Ascending aorta (tissue), 2 donors: ENCODE results near the gene PRMT1. TPM values are rescaled to one million over a fixed set of nuclear protein-coding genes. Genes with fewer than 3 reads are reported as not detected.
A peak's percentile ranks its signal among the peaks of the same experiment; 100 is the strongest.

Experiments used
- DNase-seq, 2 donors: peaks; one replicate each; pipeline ENCODE4 v3.0.0-alpha.2; 2019; ENCODE audit warnings: low spot score in 2 of 2
- H3K27ac ChIP-seq, 2 donors: fragments of 200-600 bp; sonication (generic); one replicate each; pipeline ENCODE4 v1.5.1; 2016 to 2017; ENCODE audit warnings: mild to moderate bottlenecking in 1 of 2
- H3K27me3 ChIP-seq: fragments of 200-600 bp; sonication (generic); one replicate; pipeline ENCODE4 v1.5.1; 2017
- H3K36me3 ChIP-seq, 2 donors: fragments of 200-600 bp; sonication (generic); one replicate each; pipeline ENCODE4 v1.5.1; 2016
- H3K4me1 ChIP-seq, 2 donors: fragments of 200-600 bp; sonication (generic); one replicate each; pipeline ENCODE4 v1.5.1; 2016 to 2017; ENCODE audit warnings: mild to moderate bottlenecking in 1 of 2
- H3K4me3 ChIP-seq, 2 donors: fragments of 200-600 bp; sonication (generic); one replicate each; pipeline ENCODE4 v1.5.1; 2016 to 2017; ENCODE audit warnings: mild to moderate bottlenecking in 1 of 2
- H3K9me3 ChIP-seq, 2 donors: fragments of 200-600 bp; sonication (generic); one replicate each; pipeline ENCODE4 v1.5.1; 2016
- CTCF ChIP-seq, 3 experiments: fragments of 200-600 bp in 2 of 3; fragments of 450-650 bp in 1 of 3; sonication (generic) in 2 of 3; IDR thresholded peaks; one replicate each; pipeline ENCODE4 v1.5.1; 2016 to 2019; ENCODE audit warnings: antibody characterized with exemption in 3 of 3, mild to moderate bottlenecking in 1 of 3, moderate library complexity in 1 of 3
- intact Hi-C: fragments of 100-400 bp; cut with DNase I; formaldehyde crosslinking; loops from one replicate; pipeline ENCODE4 v1.15.1; 2023
- total RNA-seq: library from RNA; depleted of rRNA; stranded (reverse); fragments of >200 nt; gene quantifications from one replicate; pipeline ENCODE4 v1.1.0, GENCODE V29; 2016

Gene PRMT1
- total RNA-seq, 1 donor from 2014 or later = 271 TPM

DNA sequence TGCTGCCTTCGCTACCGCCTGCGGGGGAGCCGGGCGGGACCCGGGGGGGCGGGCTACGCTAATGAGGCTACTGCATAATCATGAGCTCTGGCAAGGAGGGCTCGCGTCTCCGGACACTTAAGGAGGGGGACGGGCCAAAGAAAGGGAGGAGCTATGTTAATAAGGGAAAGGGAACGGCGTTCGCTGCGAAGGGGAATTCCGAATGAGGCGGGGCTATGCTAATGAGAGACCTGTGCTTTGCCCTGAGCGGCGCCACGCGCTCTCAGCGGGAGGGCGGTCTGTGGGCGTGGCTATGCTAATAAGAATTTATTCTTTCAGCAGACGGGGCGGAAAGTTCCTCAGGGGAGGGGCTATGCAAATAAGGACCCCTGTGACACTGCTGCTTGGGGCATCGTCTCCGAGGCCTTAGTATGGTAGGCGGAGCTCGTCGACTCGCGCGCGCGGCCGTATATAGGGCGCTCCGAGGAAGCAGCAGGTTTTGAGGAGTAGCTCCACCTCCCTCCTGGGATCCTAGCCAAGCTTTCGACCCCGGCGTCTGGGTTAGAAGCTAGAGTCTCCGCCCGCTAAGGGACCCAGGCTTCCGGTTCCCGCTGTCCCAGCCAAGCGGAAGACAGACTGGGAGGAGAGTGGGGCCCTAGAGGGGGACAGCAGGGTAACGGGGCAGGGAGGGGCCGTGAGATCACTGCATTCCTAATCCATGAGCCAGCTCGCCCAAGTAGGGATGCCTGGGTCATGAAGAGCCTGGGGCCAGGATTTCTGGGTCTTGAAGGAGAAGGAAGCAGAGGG, 36.8 kb upstream of the PRMT1 start, which contains the start of gene RRAS:
RRAS (minus strand) TSS at position 31 of the 786 bp plus-strand sequence. CDS start 45 bp downstream, outside the sequence.
- intact Hi-C loops = loop anchor here (1.0 to 5.0 kb wide), 5 partner anchors 37 to 236 kb away; partner anchors contain the start of genes AKT1S1, PRMT1, RPS11 and TBC1D17
- peaks cover 20 to 24% of the 10 kb centered on the region in 2 donors for H3K4me1 ChIP-seq

GRCh38 chr19:49641688-49642491, 35.2 kb upstream of the PRMT1 start, which contains the start of gene SCAF1:
TSS of gene SCAF1 (plus strand) at chr19:49642209. CDS start at chr19:49645027, 2,818 bp downstream.
- TF ChIP-seq CTCF (IDR thresholded peaks at IDR 0.05) = no peak
- peak; percentile 99 to 100 for DNase-seq
- Histone ChIP-seq H3K27me3 (no peaks in the 10 kb centered on the region), H3K9me3 (no peaks in the 10 kb centered on the region), H3K4me1 (peaks cover 20 to 24% of the 10 kb centered on the region in 2 donors), H3K27ac (peak within 1 kb of the TSS; percentile 99 to 100), H3K4me3 (peak within 1 kb of the TSS; percentile 87 to 96), H3K36me3 (peaks cover 15 to 20% of the 10 kb centered on the region in 2 donors)
- intact Hi-C loops = loop anchor here (1.0 to 5.0 kb wide), 3 partner anchors 22 to 235 kb away; partner anchors contain the start of genes AKT1S1, RPS11 and TBC1D17

More for the DNA sequence above, 36.8 kb upstream of the PRMT1 start, which contains the start of gene RRAS:
- Histone ChIP-seq H3K4me3 (peak within 1 kb of the TSS; percentile 80 to 87), H3K9me3 (no peaks in the 10 kb centered on the region), H3K36me3 (peaks cover 20% of the 10 kb centered on the region in 2 donors), H3K27me3 (no peaks in the 10 kb centered on the region), H3K27ac (peak within 1 kb of the TSS; percentile 99 to 100)
- DNase-seq = peak; percentile 99 to 100
- no peak for TF ChIP-seq CTCF (IDR thresholded peaks at IDR 0.05)

DNA sequence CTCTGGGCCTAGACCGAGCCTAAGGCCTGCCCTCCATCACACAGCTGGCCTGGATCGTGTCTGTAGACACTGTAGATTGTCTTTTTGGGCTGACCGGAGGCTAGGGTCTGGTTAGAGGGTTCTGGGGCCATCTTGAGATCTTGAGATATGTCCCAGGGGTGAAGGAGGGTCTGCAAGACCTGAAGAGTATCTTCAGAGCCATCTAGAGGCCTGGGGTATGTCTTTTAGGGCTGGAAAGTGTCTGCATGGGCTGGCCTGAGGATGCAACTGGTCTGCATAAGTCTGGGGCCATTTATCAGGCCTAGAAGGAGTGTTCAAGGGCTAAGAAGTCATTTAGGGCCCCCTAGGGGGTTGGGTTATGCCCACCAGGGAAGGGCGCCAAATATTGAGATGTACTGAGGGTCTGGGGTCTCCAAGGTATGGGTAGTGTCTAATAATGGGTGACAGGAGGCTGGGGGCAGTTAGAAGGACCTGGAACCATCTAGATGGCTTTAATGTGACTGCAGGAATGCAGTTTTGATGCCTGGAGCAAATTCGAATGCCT, 34.5 kb upstream of the PRMT1 start:
- DNase-seq = no peak
- Histone ChIP-seq H3K4me3 (peak overlapping the region; percentile 87 to 96), H3K27ac (peak overlapping the region; percentile 89 to 95), H3K9me3 (no peaks in the 10 kb centered on the region), H3K27me3 (no peaks in the 10 kb centered on the region), H3K4me1 (peaks cover 20 to 21% of the 10 kb centered on the region in 2 donors), H3K36me3 (peaks cover 19 to 27% of the 10 kb centered on the region in 2 donors)
- TF ChIP-seq CTCF (IDR thresholded peaks at IDR 0.05) = no peak
- intact Hi-C loops = loop anchor here (1.0 to 5.0 kb wide), 2 partner anchors 22 to 145 kb away; partner anchors contain the start of gene RPS11

DNA sequence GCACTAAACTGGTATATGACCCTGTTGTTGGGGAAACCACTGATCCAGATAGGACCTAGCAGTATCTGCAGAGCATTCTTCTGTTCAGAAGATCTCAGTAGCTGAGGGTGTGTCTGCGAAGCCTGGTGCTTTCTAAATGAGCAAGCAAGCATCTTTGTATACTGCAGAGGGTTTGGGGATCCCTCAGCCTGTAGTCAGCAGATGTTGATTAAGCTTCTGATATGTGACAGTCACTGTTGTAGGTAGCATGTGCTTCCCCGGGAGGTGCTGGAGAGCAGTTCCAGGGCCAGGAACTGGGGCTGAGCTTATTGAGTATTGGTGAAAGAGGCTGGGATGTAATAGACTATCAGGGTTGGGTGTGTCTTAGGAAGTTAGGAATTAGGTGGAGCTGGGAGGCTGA, 33.6 kb upstream of the PRMT1 start:
- peak overlapping the region in 1 of 2 donors; percentile 96 for H3K4me3 ChIP-seq
- no peaks in the 10 kb centered on the region for H3K27me3 ChIP-seq
- no peak for DNase-seq
- H3K36me3 ChIP-seq = peaks cover 19 to 32% of the 10 kb centered on the region in 2 donors
- TF ChIP-seq CTCF (IDR thresholded peaks at IDR 0.05) = no peak
- no peaks in the 10 kb centered on the region for H3K9me3 ChIP-seq
- H3K27ac ChIP-seq = no peak overlapping the region
- intact Hi-C loops = loop anchor here (5.0 kb wide), 1 partner anchor 146 kb away; the partner anchor contains the start of gene RPS11
- peaks cover 18 to 19% of the 10 kb centered on the region in 2 donors for H3K4me1 ChIP-seq

DNA sequence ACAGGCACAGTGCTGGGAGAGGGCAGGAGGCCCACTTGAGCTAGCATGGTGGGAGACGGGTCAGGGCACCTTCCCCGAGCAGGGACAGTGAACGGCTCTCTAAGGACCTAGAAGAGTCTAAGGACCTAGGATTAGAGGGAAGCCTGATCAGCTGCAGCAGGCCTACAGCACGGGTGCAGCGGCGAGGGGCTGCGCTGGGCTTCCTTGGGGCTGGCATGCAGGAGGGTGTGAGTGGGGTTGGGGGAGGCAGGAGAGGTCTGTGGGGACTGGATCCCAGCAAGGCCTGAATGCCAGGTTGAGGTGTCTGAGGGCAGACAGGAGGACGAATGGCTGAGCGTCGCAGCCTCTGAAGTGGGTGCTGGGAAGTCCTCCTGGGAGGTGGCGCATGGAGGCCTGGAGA, 31.5 kb upstream of the PRMT1 start:
- no peak for DNase-seq
- no peak overlapping the region for H3K27ac ChIP-seq
- TF ChIP-seq CTCF (IDR thresholded peaks at IDR 0.05) = no peak
- H3K9me3 ChIP-seq = no peaks in the 10 kb centered on the region
- no peak overlapping the region for H3K4me3 ChIP-seq
- peaks cover 28 to 50% of the 10 kb centered on the region in 2 donors for H3K36me3 ChIP-seq
- peaks cover 12 to 17% of the 10 kb centered on the region in 2 donors for H3K4me1 ChIP-seq
- no peaks in the 10 kb centered on the region for H3K27me3 ChIP-seq
- intact Hi-C loops = no loop called here
